Psoas muscle (tissue), 8 donors: ENCODE data around the gene NUP210. TPM values are rescaled to one million over a fixed set of nuclear protein-coding genes. Genes with fewer than 3 reads are reported as not detected.

ENCODE experiments used
- ATAC-seq, 4 donors: fragments of 200-7000 bp; cut with Tn5 transposase; one replicate each; pipeline ENCODE4 v1.9.1; 2020; ENCODE audit warnings: moderate library complexity in 3 of 4, mild to moderate bottlenecking in 2 of 4
- DNase-seq, 2 donors: peaks; one replicate each; pipeline ENCODE4 v3.0.0-alpha.2; 2020
- H3K27ac ChIP-seq: fragments of 200-600 bp; one replicate; pipeline ENCODE4 v1.8.0; 2022
- H3K27me3 ChIP-seq, 3 donors: fragments of 200-600 bp in 1 of 3; one replicate each; pipeline versions ENCODE4 v1.6.1 to v1.8.0; 2013 to 2022; ENCODE audit warnings: low read length in 2 of 3, mild to moderate bottlenecking in 2 of 3, moderate library complexity in 1 of 3; ENCODE audit not compliant: insufficient read depth in 3 of 3
- H3K36me3 ChIP-seq, 2 donors: fragments of 200-600 bp in 1 of 2; one replicate each; pipeline versions ENCODE4 v1.6.1 to v1.8.0; 2013 to 2022; ENCODE audit warnings: low read depth in 1 of 2, mild to moderate bottlenecking in 1 of 2, moderate library complexity in 1 of 2; ENCODE audit not compliant: insufficient read depth in 1 of 2
- H3K4me1 ChIP-seq: fragments of 200-600 bp; one replicate; pipeline ENCODE4 v1.8.0; 2022
- H3K4me3 ChIP-seq: fragments of 200-600 bp; one replicate; pipeline ENCODE4 v1.8.0; 2022; ENCODE audit warnings: mild to moderate bottlenecking
- H3K9me3 ChIP-seq: fragments of 200-600 bp; one replicate; pipeline ENCODE4 v1.8.0; 2022
- WGBS, 3 donors: extraction: QIAGEN DNeasy Blood & Tissue Kit; methylation state at CpG; one replicate each; pipeline versions ENCODE4 v1.1.6 to v1.1.7; 2013; 5-methylcytosine and 5-hydroxymethylcytosine counted together
- intact Hi-C, 2 donors: fragments of 100-400 bp; cut with DNase I; formaldehyde crosslinking; loops; one replicate each; pipeline versions ENCODE4 v1.11.0 to v1.14.2; 2022
- polyA plus RNA-seq, 3 donors: library from polyadenylated mRNA; stranded (reverse); fragments of 200-250 nt; gene quantifications; one replicate each; pipeline ENCODE4 v1.2.3, GENCODE V29; 2013
- total RNA-seq, 4 donors: library from RNA; stranded (reverse); fragmentation: NEBNext Ultra II Directional in 2 of 4; extraction: Animal tissue kit (Norgen Biotek cat#: 25700) in 2 of 4; gene quantifications; one replicate each; pipeline versions ENCODE4 v1.2.1 to v1.2.4, GENCODE V29; 2021 to 2023
- TF ChIP-seq, protein P1 (sequence below): fragments of 200-600 bp; IDR thresholded peaks from one replicate; pipeline ENCODE4 v1.8.0; 2022; ENCODE audit warnings: antibody characterized with exemption
- donor health status: healthy with polysubstance abuse.
- donor health status: DM: no; HTN: no; CAD: no; lungs with moderate emphysema.
- donor health status: Bipolar disorder and iron deficiency.
- donor health status: healthy.
- donor health status: DM: yes; HTN: yes; CAD: no.
- donor health status: DM: no; HTN: no; CAD: no.
- donor health status: DM: no; HTN: no; CAD: no.
- donor health status: DM: yes; HTN: yes; CAD: no.

NUP210 gene
- total and polyA plus RNA-seq, 7 donors: 0.29 to 8.0 (median 2.1) TPM

DNA sequence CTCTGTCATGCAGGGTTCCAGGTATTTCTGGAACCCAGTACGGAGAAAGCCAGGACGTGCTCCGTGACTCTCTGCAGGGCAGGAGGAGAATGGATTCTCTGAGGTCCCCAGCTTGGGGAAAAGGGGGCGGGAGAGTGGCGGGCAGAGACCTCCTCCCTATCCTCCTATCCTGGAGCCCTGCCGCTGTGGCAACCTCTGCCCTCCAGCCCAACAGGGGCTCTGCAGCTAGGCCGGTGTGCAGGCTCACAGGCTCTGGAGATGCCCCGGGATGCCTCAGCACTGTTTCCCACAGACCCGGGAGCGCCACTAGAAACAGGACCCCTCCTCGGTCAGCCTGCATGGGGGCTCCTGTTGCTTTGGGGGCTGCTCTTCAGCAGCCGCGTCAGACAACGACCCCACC is 43.1 kb downstream of the NUP210 start:
- Histone ChIP-seq H3K27me3 (no peaks in the 10 kb centered on the region), H3K36me3 (peaks cover 0 to 68% of the 10 kb centered on the region in 2 donors), H3K4me3 (no peak overlapping the region), H3K27ac (no peak overlapping the region), H3K9me3 (no peaks in the 10 kb centered on the region), H3K4me1 (no peaks in the 10 kb centered on the region)
- DNase-seq (peak in 1 of 2 donors; percentile 35), ATAC-seq (no peak)
- 92 to 96% (median 94%) methylated on average over 12 to 14 of the region's 14 CpGs for WGBS, 3 donors
- intact Hi-C loops: no loop called here
- TF ChIP-seq, protein P1, sequence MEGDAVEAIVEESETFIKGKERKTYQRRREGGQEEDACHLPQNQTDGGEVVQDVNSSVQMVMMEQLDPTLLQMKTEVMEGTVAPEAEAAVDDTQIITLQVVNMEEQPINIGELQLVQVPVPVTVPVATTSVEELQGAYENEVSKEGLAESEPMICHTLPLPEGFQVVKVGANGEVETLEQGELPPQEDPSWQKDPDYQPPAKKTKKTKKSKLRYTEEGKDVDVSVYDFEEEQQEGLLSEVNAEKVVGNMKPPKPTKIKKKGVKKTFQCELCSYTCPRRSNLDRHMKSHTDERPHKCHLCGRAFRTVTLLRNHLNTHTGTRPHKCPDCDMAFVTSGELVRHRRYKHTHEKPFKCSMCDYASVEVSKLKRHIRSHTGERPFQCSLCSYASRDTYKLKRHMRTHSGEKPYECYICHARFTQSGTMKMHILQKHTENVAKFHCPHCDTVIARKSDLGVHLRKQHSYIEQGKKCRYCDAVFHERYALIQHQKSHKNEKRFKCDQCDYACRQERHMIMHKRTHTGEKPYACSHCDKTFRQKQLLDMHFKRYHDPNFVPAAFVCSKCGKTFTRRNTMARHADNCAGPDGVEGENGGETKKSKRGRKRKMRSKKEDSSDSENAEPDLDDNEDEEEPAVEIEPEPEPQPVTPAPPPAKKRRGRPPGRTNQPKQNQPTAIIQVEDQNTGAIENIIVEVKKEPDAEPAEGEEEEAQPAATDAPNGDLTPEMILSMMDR: no peak

DNA sequence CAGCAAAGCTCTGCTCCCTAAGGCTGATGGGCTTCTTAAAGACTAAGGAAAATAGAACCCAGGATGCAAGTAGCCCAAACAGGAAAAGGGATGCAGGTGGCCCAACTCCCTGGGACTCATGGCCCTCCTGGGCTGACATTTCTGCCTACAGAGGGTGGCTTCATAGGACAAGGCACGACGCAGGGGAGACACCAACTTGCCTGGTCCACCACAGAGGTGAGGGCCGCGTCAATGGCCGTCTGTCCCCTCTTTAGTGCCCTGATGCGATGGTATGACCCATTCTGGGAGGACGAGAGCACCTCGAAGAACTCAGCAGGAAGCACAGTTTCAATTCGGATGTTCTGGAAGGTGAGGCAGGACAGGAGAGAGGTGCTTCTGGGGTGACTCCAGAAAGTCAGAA is 44.0 kb downstream of the NUP210 start:
- WGBS, 3 donors: 94 to 96% (median 94%) methylated on average over 9 of the region's 9 CpGs
- DNase-seq (no peak), ATAC-seq (no peak)
- TF ChIP-seq, protein P1: no peak
- H3K27me3 ChIP-seq: no peaks in the 10 kb centered on the region
- no peak overlapping the region for H3K4me3 ChIP-seq
- peaks cover 0 to 77% of the 10 kb centered on the region in 2 donors for H3K36me3 ChIP-seq
- H3K27ac ChIP-seq: no peak overlapping the region
- H3K9me3 ChIP-seq: no peaks in the 10 kb centered on the region
- no peaks in the 10 kb centered on the region for H3K4me1 ChIP-seq
- intact Hi-C loops: no loop called here

DNA sequence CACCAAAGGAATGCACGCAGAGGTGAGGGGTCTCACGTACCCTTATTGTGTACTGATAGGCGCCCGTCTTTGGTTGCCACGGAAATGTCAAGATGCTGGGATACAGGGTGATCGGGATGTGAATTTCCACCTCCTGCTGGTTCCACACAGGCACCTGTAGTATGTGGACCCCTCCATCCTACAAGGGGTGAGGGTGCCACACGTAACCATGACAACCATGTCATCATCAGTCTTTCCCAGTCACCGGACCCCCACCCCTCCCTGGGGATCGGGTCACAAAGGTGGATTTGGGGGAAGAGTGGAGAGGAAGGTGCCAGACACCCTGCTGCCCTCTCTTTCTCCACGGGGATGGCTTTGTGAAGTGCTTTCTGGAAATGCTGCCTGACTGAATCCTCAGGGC is 44.7 kb downstream of the NUP210 start:
- DNase-seq (peak in 1 of 2 donors; percentile 6), ATAC-seq (no peak)
- no peak overlapping the region for H3K4me3 ChIP-seq
- peaks cover 0 to 78% of the 10 kb centered on the region in 2 donors for H3K36me3 ChIP-seq
- TF ChIP-seq, protein P1: no peak
- intact Hi-C loops: no loop called here
- 87 to 89% (median 87%) methylated on average over 10 of the region's 10 CpGs for WGBS, 3 donors
- no peak overlapping the region for H3K27ac ChIP-seq
- H3K9me3 ChIP-seq: no peaks in the 10 kb centered on the region
- H3K27me3 ChIP-seq: no peaks in the 10 kb centered on the region
- no peaks in the 10 kb centered on the region for H3K4me1 ChIP-seq

DNA sequence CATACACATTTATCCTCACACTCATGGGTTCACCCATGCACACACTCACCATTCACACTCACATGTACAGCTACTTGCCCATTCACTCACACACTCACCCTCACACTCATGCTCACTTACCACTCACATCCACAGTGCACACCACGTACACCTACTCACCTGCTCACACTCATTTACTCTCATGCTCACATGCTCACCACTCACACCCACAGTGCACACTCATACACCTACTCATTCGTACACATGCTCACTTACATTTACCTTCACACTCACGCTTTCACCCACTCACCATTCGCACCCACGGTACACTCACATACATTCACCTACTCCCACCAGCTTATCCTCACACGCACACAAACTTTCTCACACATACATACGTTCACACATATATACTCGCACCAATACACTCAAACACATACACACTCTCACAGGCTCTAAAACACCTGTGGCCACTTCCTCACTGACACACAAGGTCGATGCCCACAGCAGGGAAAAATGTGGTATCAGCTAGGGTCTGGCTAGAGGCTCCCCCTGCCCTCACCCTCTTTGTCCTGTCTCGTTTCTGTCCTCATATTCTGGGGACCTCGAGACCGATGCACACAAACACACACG is 46.0 kb downstream of the NUP210 start:
- TF ChIP-seq, protein P1: no peak

DNA sequence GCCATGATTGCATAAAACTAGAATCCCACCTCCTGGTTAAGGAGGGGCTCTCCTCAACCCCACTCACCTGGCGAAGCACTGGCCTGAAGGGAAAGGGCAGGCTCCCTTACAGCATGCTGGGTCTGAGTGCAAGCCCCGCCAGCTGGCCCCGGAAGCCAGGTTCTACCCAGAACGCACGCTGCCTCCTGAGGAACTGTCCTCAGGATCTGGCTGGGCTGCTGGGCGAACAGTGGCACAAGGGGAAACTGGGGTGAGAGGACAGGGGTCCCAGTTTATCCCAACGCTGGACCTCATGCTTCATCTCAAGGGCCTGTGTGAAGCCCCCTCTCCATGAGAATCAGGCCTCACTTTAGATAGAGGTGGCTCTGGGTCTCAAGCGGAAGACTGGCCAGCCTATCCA is 47.5 kb downstream of the NUP210 start:
- WGBS, 3 donors: 93 to 97% (median 96%) methylated on average over 8 of the region's 8 CpGs
- Histone ChIP-seq H3K36me3 (peaks cover 0 to 68% of the 10 kb centered on the region in 2 donors), H3K27ac (no peak overlapping the region), H3K4me1 (no peaks in the 10 kb centered on the region), H3K27me3 (no peaks in the 10 kb centered on the region), H3K9me3 (no peaks in the 10 kb centered on the region), H3K4me3 (no peak overlapping the region)
- TF ChIP-seq, protein P1: no peak
- intact Hi-C loops: no loop called here
- DNase-seq (no peak), ATAC-seq (no peak)

More for the DNA sequence above, 46.0 kb downstream of the NUP210 start:
- Histone ChIP-seq H3K9me3 (no peaks in the 10 kb centered on the region), H3K27me3 (no peaks in the 10 kb centered on the region), H3K36me3 (peaks cover 0 to 77% of the 10 kb centered on the region in 2 donors), H3K4me3 (no peak overlapping the region), H3K27ac (no peak overlapping the region), H3K4me1 (no peaks in the 10 kb centered on the region)
- intact Hi-C loops: no loop called here
- ATAC-seq: no peak
- DNase-seq: peak in 1 of 2 donors; percentile 1
- 92 to 94% (median 94%) methylated on average over 13 of the region's 13 CpGs for WGBS, 3 donors
